ENCODE measurements around the gene ACSBG1.

ACSBG1 gene, protein sequence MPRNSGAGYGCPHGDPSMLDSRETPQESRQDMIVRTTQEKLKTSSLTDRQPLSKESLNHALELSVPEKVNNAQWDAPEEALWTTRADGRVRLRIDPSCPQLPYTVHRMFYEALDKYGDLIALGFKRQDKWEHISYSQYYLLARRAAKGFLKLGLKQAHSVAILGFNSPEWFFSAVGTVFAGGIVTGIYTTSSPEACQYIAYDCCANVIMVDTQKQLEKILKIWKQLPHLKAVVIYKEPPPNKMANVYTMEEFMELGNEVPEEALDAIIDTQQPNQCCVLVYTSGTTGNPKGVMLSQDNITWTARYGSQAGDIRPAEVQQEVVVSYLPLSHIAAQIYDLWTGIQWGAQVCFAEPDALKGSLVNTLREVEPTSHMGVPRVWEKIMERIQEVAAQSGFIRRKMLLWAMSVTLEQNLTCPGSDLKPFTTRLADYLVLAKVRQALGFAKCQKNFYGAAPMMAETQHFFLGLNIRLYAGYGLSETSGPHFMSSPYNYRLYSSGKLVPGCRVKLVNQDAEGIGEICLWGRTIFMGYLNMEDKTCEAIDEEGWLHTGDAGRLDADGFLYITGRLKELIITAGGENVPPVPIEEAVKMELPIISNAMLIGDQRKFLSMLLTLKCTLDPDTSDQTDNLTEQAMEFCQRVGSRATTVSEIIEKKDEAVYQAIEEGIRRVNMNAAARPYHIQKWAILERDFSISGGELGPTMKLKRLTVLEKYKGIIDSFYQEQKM

GRCh38 chr15:78234515-78235040 is at the start of gene ACSBG1:
Gene ACSBG1 (minus strand): TSS chr15:78234565. CDS start chr15:78234501, 64 bp downstream.
- no peak for DNase-seq

DNA sequence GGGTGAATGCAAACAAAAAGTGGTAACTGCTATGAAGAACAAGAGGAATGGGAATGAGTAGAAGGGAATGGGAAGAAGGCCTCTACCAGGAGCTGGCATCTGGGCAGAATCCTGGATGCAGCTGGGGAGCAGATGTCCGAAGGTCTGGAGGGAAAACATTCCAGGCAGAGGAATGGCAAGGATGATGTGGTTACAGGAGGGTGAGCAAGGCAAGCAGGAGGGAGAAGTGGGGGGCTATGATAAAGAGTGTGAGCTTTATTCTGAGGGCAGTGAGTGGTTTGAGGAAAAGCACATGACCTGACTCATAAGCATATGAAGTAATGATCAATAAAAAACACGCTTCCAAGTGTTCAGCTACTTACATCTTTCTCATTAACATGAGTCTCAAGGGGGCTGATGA is 48.0 kb upstream of the ACSBG1 start:
- DNase-seq, result no peak

DNA sequence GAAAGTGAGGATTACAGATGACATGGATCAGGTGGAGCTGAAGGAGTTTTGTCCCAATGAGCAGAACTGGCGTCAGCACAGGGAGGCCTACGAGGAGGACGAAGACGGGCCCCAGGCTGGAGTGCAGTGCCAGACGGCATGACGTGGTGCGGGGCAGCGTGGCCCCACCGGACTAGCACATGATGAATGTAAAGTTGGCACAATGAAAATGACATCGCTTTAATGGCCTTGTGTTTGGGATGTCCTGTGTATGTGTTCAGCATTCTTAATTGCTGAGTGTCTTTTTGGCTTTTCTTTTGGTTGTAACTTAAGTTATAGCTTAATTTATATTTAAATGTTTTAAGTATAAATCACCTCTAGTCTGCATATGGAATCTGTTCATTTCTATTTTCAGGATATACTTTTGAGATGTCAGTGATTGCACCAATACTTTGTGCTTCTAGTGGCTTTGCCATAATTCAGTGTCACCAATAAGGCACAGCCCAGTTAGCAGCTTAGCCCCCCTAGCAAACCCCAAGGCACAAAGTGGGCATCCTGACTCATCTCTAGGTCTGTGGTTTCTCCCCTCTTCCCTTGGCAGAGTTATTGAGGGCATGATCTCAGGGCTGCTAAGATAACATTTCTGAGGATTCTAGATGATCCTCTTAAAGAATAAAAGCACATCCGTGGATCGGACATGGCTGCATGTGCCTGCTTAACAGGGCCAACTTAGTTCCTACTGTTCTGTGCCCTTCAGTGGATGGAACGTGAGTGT is 46.1 kb upstream of the ACSBG1 start:
- DNase-seq, result no peak

GRCh38 chr15:78276064-78276943 is 41.9 kb upstream of the ACSBG1 start:
- no peak for DNase-seq

- no peak for DNase-seq
Measured at GRCh38 chr15:78274994-78275393, 40.6 kb upstream of the ACSBG1 start.

GRCh38 chr15:78272776-78273175 is 38.4 kb upstream of the ACSBG1 start:
- no peak for DNase-seq

DNA sequence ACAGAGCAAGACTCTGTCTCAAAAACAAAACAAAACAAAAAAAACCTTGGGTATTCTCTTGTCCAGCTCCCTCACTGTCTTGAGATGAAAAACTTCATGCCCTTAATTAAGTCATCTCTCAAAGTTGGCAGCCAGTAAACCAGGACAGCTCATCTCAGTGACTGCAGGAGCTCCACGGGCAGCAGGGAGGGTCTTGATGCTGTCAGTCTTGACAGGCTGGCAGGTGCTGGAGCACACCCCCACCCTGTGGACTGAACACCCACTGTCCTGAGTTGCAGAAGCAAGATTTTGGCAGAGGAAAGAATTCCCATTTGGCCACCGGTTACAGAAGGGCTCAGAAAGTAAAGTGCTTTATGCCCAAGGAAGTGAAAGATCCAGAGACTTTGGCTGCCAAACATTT is 38.0 kb upstream of the ACSBG1 start:
- no peak for DNase-seq

GRCh38 chr15:78266806-78267205 is 32.4 kb upstream of the ACSBG1 start:
- no peak for DNase-seq

GRCh38 chr15:78266229-78266628 is 31.9 kb upstream of the ACSBG1 start:
- no peak for DNase-seq

GRCh38 chr15:78265752-78266224 is 31.4 kb upstream of the ACSBG1 start:
- no peak for DNase-seq

DNA sequence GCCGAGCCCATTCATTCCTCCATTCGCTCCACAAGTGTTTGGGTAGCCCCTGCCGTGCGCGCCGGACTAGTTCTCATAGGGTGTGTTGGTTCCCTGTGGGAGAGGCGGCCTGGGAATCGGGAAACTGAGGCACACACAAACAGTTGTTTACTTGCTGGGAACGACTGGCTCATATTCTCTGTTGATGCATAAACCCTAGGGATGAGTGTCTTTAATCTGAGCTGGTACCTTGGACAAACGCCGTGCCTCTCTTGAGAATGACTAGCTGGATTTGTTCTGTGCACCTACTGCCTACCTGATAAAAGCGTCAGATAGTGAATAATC is 30.7 kb upstream of the ACSBG1 start:
- DNase-seq, result no peak

DNA sequence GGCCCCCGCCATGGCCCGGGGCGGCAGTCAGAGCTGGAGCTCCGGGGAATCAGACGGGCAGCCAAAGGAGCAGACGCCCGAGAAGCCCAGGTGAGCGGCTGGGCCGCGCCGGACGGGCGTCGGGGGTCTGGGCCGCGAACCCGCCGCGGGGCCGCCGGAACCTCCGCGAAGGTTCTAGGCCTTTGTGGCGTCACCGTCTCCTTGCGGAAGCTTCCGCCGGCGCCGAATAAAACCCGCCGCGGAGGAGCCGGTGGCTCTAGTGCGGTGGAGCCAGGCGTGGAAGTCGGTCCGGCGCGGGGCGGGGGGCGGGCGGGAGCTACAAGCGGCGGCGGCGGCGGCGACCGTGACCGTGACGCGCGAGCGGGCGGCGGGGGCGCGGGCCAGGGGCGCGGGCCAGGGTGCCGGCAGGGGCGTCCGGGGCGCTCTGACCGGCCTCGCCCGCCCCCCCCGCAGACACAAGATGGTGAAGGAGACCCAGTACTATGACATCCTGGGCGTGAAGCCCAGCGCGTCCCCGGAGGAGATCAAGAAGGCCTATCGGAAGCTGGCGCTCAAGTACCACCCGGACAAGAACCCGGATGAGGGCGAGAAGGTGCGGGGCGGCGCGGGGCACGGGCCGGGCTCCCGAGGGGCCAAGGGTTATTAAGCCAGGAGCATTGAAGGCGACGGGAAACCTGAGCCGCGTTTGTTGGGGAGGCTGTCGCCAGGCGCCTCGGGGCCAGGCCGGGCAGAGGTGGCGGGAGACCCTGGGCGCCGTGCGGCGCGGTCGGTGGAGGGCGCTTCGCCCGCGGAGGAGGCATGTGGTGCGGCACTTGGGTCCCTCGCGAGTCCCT is 30.2 kb upstream of the ACSBG1 start, which contains the start of gene DNAJA4:
DNAJA4 (plus strand) TSS at position 259 of the 833 bp plus-strand sequence; CDS start at position 461, 202 bp downstream.
- peak; percentile 66 for DNase-seq

GRCh38 chr15:78263907-78264303 is 29.5 kb upstream of the ACSBG1 start:
- no peak for DNase-seq

DNA sequence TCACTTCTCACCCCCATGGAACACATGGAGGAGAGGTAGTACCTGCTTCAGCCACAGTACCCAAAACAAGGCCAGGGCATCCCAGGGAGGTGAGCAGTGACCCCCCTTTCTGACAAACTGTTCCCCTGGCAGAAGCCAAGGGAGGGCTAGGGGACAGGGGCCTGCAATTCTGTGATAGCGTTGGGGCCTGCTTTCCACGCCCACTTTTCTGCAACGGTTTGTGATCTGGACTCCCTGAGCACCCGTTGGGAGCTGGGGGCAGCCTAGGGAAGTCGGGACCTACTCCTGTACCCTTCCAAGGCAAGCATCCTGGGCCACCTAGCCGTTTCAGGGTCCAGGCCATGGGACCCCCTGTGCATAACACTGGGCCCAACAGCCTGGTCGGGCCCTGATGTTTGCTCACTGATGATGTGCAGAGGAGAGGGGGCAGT is 29.0 kb upstream of the ACSBG1 start:
- no peak for DNase-seq

GRCh38 chr15:78261062-78261461 is 26.7 kb upstream of the ACSBG1 start:
- no peak for DNase-seq

DNA sequence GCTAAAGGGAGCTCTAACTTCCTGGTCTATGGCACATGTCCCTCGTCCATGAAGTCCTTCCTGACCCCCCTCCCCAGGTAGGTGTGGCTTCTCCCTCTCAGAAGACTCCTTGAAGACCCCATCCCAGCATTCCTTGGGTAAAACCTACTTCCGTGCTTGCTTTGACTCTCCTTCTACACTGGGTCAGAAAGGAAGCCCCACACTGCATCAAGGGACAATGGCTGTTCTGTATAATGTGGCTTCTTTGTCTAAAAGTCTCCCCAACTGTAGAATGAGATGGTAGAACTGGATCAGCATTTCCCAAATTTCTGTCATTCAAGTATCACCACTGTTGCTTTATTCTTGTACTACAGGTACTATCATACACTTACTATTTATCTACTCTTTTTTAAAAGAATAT is 26.1 kb upstream of the ACSBG1 start:
- no peak for DNase-seq

DNA sequence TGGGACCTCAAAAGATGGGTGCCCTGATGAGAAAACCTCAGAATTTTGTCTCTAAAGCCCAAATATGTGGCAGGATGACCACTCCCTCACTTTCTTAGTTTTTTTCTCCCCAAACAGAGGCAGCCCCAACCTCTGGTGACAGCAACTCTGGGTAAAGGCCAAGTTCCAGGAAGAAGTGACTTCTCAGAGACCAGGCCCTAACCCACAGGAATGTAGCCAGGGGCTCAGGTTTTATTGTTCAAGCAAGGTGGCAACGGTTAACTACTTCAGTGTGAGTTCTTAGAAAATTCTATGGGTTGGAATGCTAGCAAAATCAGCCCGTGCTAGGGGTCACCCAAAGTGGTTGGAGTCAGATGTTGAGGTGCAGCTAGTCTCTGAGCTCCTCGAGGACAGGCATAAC is 24.9 kb upstream of the ACSBG1 start:
- no peak for DNase-seq

DNA sequence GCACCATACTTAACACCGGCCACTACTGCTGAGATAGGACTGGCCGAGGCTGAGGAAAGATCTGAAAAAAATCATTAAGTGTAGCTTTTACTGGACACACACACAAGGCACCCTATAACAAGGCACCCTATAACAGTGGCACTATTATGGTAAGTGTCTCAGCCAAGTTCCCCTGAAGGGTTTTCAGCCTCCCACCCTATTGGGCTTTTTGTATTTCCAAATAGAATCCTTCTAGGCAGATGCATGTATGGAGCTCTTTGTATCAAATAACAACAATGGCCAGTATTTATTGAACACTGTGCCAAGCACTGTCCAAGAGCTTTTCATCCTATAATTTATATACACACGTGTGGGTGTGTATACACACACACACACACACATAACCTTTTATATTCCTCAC is 23.3 kb upstream of the ACSBG1 start:
- no peak for DNase-seq

DNA sequence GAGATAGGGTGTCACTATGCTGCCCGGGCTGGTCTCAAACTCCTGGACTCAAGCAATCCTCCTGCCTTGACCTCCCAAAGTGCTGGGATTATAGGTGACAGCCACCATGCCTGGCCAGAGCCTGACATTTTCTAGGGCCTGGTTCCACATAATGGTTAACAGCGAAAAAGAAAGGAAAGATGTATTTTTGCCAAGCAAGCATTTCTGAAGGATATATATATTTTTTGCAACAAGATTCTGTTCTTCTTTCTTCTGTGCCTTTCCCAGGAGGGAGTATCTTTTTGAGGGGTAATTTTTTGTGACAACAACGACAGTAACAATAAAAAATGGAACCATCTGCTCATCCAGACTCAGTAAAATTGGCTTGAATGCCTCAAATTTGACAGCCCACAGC is 21.7 kb upstream of the ACSBG1 start:
- DNase-seq, result no peak

- DNase-seq, result no peak
Measured at GRCh38 chr15:78255421-78256043, 21.2 kb upstream of the ACSBG1 start.

GRCh38 chr15:78251136-78251535 is 16.8 kb upstream of the ACSBG1 start:
- no peak for DNase-seq

Measured in stimulated activated CD4-positive, alpha-beta T cell treated with anti-CD3 and anti-CD28 coated beads, Interleukin-15, amount 100 ng/mL, for 24 hours (primary cell).